Lung (tissue), 12 donors: ENCODE data around the gene PFKL. TPM values are rescaled to one million over a fixed set of nuclear protein-coding genes. Genes with fewer than 3 reads are reported as not detected.

ENCODE experiments used
- ATAC-seq: fragments of 200-7000 bp; cut with Tn5 transposase; one replicate; pipeline ENCODE4 v1.9.1; 2020; ENCODE audit warnings: moderate number of reproducible peaks; ENCODE audit not compliant: insufficient read depth, low FRiP score
- DNase-seq, 3 donors: peaks; one replicate each; pipeline ENCODE4 v3.0.0-alpha.2; 2013 to 2017
- H3K27ac ChIP-seq, 2 donors: one replicate each; pipeline ENCODE4 v1.5.1; 2013; ENCODE audit warnings: mild to moderate bottlenecking in 2 of 2, moderate library complexity in 2 of 2, control low read depth in 1 of 2, inconsistent platforms in 1 of 2, low read depth in 1 of 2, low read length in 1 of 2
- H3K27me3 ChIP-seq, 3 donors: one replicate each; pipeline ENCODE4 v1.5.1; 2013; ENCODE audit warnings: low read length in 2 of 3; ENCODE audit not compliant: control insufficient read depth in 3 of 3, insufficient read depth in 3 of 3
- H3K36me3 ChIP-seq, 4 donors: one replicate each; pipeline ENCODE4 v1.5.1; 2013; ENCODE audit warnings: low read length in 4 of 4, mild to moderate bottlenecking in 1 of 4, moderate library complexity in 1 of 4; ENCODE audit not compliant: control insufficient read depth in 4 of 4, insufficient read depth in 4 of 4
- H3K4me1 ChIP-seq, 5 donors: one replicate each; pipeline ENCODE4 v1.5.1; 2013; ENCODE audit warnings: low read length in 5 of 5, mild to moderate bottlenecking in 2 of 5, moderate library complexity in 1 of 5; ENCODE audit not compliant: control insufficient read depth in 5 of 5, insufficient read depth in 5 of 5
- H3K4me3 ChIP-seq: one replicate; pipeline ENCODE4 v1.5.1; 2013; ENCODE audit warnings: mild to moderate bottlenecking, control low read depth, moderate library complexity
- H3K9ac ChIP-seq, 2 donors: one replicate each; pipeline ENCODE4 v1.5.1; 2013; ENCODE audit warnings: low read length in 2 of 2, control low read depth in 1 of 2; ENCODE audit not compliant: insufficient read depth in 1 of 2
- H3K9me3 ChIP-seq, 4 donors: one replicate each; pipeline ENCODE4 v1.5.1; 2013; ENCODE audit warnings: low read length in 3 of 4, mild to moderate bottlenecking in 1 of 4, moderate library complexity in 1 of 4; ENCODE audit not compliant: control insufficient read depth in 4 of 4, insufficient read depth in 3 of 4
- CTCF ChIP-seq: IDR thresholded peaks from 2 replicates; pipeline ENCODE4 v1.5.1; 2012; ENCODE audit warnings: mild to moderate bottlenecking; ENCODE audit errors: control extremely low read depth, extremely low read depth
- WGBS, 2 donors: extraction: QIAGEN DNeasy Blood & Tissue Kit; methylation state at CpG; one replicate each; pipeline ENCODE4 v1.1.7; 2013; 5-methylcytosine and 5-hydroxymethylcytosine counted together
- polyA plus RNA-seq, 2 donors: library from polyadenylated mRNA; stranded (reverse); fragments of 200-250 nt; gene quantifications; one replicate each; pipeline ENCODE4 v1.2.1, GENCODE V29; 2013
- total RNA-seq, 2 donors: library from RNA; depleted of rRNA in 1 of 2; stranded (reverse); fragments of >200 nt in 1 of 2; gene quantifications; one replicate each; pipeline ENCODE4 v1.2.1, GENCODE V29; 2014 to 2021
- donor health status: control.
- donor health status: control.
- donor health status: Bipolar disorder and iron deficiency.
- donor health status: healthy.
- donor health status: DM: yes; HTN: yes; CAD: no.

Gene PFKL
- total and polyA plus RNA-seq, 4 donors, result 63.4 to 129 (median 103) TPM

GRCh38 chr21:44272284-44272858, 27.5 kb upstream of the PFKL start:
- no peaks in the 10 kb centered on the region for H3K36me3 ChIP-seq
- no peak overlapping the region for H3K27ac ChIP-seq
- no peak overlapping the region for H3K4me3 ChIP-seq
- H3K9me3 ChIP-seq, result peaks cover 0 to 3% (median 0%) of the 10 kb centered on the region in 4 donors
- H3K27me3 ChIP-seq, result no peaks in the 10 kb centered on the region
- 87 to 91% methylated on average over 16 to 18 of the region's 18 CpGs for WGBS, 2 donors
- no peaks in the 10 kb centered on the region for H3K4me1 ChIP-seq
- no peak for TF ChIP-seq CTCF
- DNase-seq (no peak), ATAC-seq (no peak)
- no peak overlapping the region for H3K9ac ChIP-seq

GRCh38 chr21:44273046-44273445, 26.8 kb upstream of the PFKL start:
- no peaks in the 10 kb centered on the region for H3K4me1 ChIP-seq
- H3K27ac ChIP-seq, result no peak overlapping the region
- WGBS, 2 donors, result 91 to 95% methylated on average over 7 of the region's 7 CpGs
- no peaks in the 10 kb centered on the region for H3K27me3 ChIP-seq
- no peaks in the 10 kb centered on the region for H3K36me3 ChIP-seq
- peaks cover 0 to 3% (median 0%) of the 10 kb centered on the region in 4 donors for H3K9me3 ChIP-seq
- no peak overlapping the region for H3K9ac ChIP-seq
- DNase-seq (no peak), ATAC-seq (no peak)
- no peak for TF ChIP-seq CTCF
- no peak overlapping the region for H3K4me3 ChIP-seq

GRCh38 chr21:44275041-44275440, 24.8 kb upstream of the PFKL start:
- H3K9me3 ChIP-seq, result peaks cover 0 to 3% (median 0%) of the 10 kb centered on the region in 4 donors
- TF ChIP-seq CTCF, result no peak
- no peaks in the 10 kb centered on the region for H3K36me3 ChIP-seq
- H3K27ac ChIP-seq, result no peak overlapping the region
- no peaks in the 10 kb centered on the region for H3K27me3 ChIP-seq
- no peaks in the 10 kb centered on the region for H3K4me1 ChIP-seq
- no peak overlapping the region for H3K9ac ChIP-seq
- 74 to 88% methylated on average over 5 of the region's 5 CpGs for WGBS, 2 donors
- ATAC-seq, result no peak
- DNase-seq, result no peak
- H3K4me3 ChIP-seq, result no peak overlapping the region
